ENCODE measurements around the gene AMPH. TPM values are rescaled to one million over a fixed set of nuclear protein-coding genes. Genes with fewer than 3 reads are reported as not detected.

Gene AMPH
- total RNA-seq, 4 donors from 2014 or later, result 2.2 to 6.6 (median 5.9) TPM; not detected in 1

GRCh38 chr7:38660427-38661099 lies 29.4 kb upstream of the AMPH start:
- no peak overlapping the region for H3K4me3 ChIP-seq
- no peaks in the 10 kb centered on the region for H3K4me1 ChIP-seq
- in situ Hi-C loops (cut with MboI; ENCODE audit: low pct_ligation_motif_present in 1 of 4, low pct_unique_long_range_greater_than_20kb in 1 of 4, low sequenced_read_pairs in 3 of 4), result loop anchor here in 3 of 4 donors (10.0 to 25.0 kb wide), 2 partner anchors 248 to 266 kb away; no protein-coding TSS in a partner anchor
- no peak overlapping the region for H3K27ac ChIP-seq
- no peaks in the 10 kb centered on the region for H3K27me3 ChIP-seq
- intact Hi-C loops (cut with DNase I; ENCODE audit: low total_unique reads), result no loop called here
- TF ChIP-seq POLR2AphosphoS5 (IDR thresholded peaks at IDR 0.05) (no peak), CTCF (IDR thresholded peaks at IDR 0.05) (peak; percentile 62 to 71 (median 63))
- 0 to 28% methylated on average over 1 to 6 of the region's 6 CpGs for WGBS, 2 donors (ENCODE audit: low coverage in 1 of 2)
- DNase-seq, result peak; percentile 18
- no peaks in the 10 kb centered on the region for H3K9me3 ChIP-seq
- no peaks in the 10 kb centered on the region for H3K36me3 ChIP-seq

- 63 to 91% methylated on average over 2 to 6 of the region's 6 CpGs for WGBS, 2 donors (ENCODE audit: low coverage in 1 of 2)
- intact Hi-C loops (cut with DNase I; ENCODE audit: low total_unique reads) (no loop called here), in situ Hi-C loops (cut with MboI; ENCODE audit: low pct_ligation_motif_present in 1 of 4, low pct_unique_long_range_greater_than_20kb in 1 of 4, low sequenced_read_pairs in 3 of 4) (loop anchor here in 3 of 4 donors (10.0 to 25.0 kb wide), 2 partner anchors 248 to 265 kb away; no protein-coding TSS in a partner anchor)
- H3K9me3 ChIP-seq, result no peaks in the 10 kb centered on the region
- no peak overlapping the region for H3K4me3 ChIP-seq
- H3K27ac ChIP-seq, result no peak overlapping the region
- no peaks in the 10 kb centered on the region for H3K4me1 ChIP-seq
- H3K36me3 ChIP-seq, result no peaks in the 10 kb centered on the region
- no peaks in the 10 kb centered on the region for H3K27me3 ChIP-seq
- no peak for TF ChIP-seq CTCF (IDR thresholded peaks at IDR 0.05)
- no peak for TF ChIP-seq EP300 (IDR thresholded peaks at IDR 0.05; ENCODE audit: low read depth)
- TF ChIP-seq POLR2AphosphoS5 (IDR thresholded peaks at IDR 0.05), result no peak
- TF ChIP-seq POLR2A (IDR thresholded peaks at IDR 0.05), result no peak
- no peak for DNase-seq
Measured at GRCh38 chr7:38659931-38660330, 28.8 kb upstream of the AMPH start.

DNA sequence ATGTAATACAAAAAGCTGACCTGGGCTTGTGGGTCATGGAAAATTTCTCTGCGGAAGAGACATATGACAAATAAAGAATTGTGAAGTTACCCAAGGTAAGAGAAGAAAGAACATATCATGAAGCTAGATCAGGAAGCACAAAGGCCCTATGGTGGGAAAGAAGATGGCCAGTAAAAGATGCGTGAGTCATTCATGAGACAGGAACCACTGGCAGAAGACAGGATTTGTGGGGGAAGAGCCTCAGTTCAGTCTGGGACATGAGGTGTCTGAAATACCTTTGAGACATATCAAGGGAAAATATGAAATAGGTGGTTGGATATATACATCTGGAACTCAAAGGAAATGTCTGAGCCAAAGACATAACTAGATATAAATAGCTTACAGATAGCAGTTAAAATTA lies 27.7 kb upstream of the AMPH start:
- Histone ChIP-seq H3K4me1 (no peaks in the 10 kb centered on the region), H3K27me3 (no peaks in the 10 kb centered on the region), H3K27ac (no peak overlapping the region), H3K36me3 (no peaks in the 10 kb centered on the region), H3K4me3 (no peak overlapping the region), H3K9me3 (no peaks in the 10 kb centered on the region)
- intact Hi-C loops (cut with DNase I; ENCODE audit: low total_unique reads) (no loop called here), in situ Hi-C loops (cut with MboI; ENCODE audit: low pct_ligation_motif_present in 1 of 4, low pct_unique_long_range_greater_than_20kb in 1 of 4, low sequenced_read_pairs in 3 of 4) (loop anchor here in 2 of 4 donors (25.0 kb wide), 1 partner anchor 247 kb away; no protein-coding TSS in a partner anchor)
- no peak for TF ChIP-seq CTCF (IDR thresholded peaks at IDR 0.05)
- no peak for TF ChIP-seq POLR2AphosphoS5 (IDR thresholded peaks at IDR 0.05)
- TF ChIP-seq POLR2A (IDR thresholded peaks at IDR 0.05), result no peak
- WGBS, 2 donors (ENCODE audit: low coverage in 1 of 2), result 90 to 96% methylated on average over 2 of the region's 2 CpGs
- DNase-seq, result no peak

DNA sequence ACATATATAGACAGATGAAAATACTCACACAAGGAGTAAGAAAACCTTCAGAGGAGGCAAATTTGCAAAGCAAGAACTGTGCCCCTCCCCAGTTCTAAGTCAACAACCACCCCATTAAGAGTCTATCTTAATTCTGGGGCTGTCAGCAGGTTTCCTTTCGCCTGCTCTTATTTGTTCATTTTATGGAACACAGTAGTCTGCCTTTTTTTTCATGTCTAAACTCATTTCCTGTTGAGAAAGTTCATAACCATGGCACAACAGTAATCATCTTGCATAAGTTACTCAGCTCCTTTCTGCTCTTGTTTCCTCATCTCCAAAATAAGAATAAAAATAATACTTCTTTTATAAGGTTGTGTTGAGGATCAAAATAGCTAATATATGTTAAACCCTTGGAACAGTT lies 25.8 kb upstream of the AMPH start:
- no peak for DNase-seq
- no peak for TF ChIP-seq POLR2A (IDR thresholded peaks at IDR 0.05)
- TF ChIP-seq CTCF (IDR thresholded peaks at IDR 0.05), result no peak
- TF ChIP-seq POLR2AphosphoS5 (IDR thresholded peaks at IDR 0.05), result no peak
- no peak for TF ChIP-seq EP300 (IDR thresholded peaks at IDR 0.05; ENCODE audit: low read depth)
- Histone ChIP-seq H3K4me1 (no peaks in the 10 kb centered on the region), H3K27ac (no peak overlapping the region), H3K36me3 (no peaks in the 10 kb centered on the region), H3K27me3 (no peaks in the 10 kb centered on the region), H3K9me3 (no peaks in the 10 kb centered on the region), H3K4me3 (no peak overlapping the region)
- 30 to 52% methylated on average over 1 of the region's 1 CpG for WGBS, 2 donors (ENCODE audit: low coverage in 1 of 2)
- intact Hi-C loops (cut with DNase I; ENCODE audit: low total_unique reads) (no loop called here), in situ Hi-C loops (cut with MboI; ENCODE audit: low pct_ligation_motif_present in 1 of 4, low pct_unique_long_range_greater_than_20kb in 1 of 4, low sequenced_read_pairs in 3 of 4) (loop anchor here in 2 of 4 donors (25.0 kb wide), 1 partner anchor 245 kb away; no protein-coding TSS in a partner anchor)

Measured in transverse colon (tissue), 4 donors.